Stimulated activated naive CD8-positive, alpha-beta T cell treated with anti-CD3 and anti-CD28 coated beads, Interleukin-15, Interleukin-2, amounts not matched to agents 100 ng/mL and 50 ng/mL, for 24 hours (primary cell): ENCODE measurements around the gene DUSP15.

Experiments used
- H3K27ac Mint-ChIP-seq: one replicate; pipeline ENCODE4 v1.8.0; 2021; ENCODE audit warnings: mild to moderate bottlenecking, mixed read lengths
- H3K27me3 Mint-ChIP-seq: one replicate; pipeline ENCODE4 v1.8.0; 2021; ENCODE audit warnings: mixed read lengths
- H3K36me3 Mint-ChIP-seq: one replicate; pipeline ENCODE4 v1.8.0; 2021; ENCODE audit warnings: low read depth, mixed read lengths
- H3K4me1 Mint-ChIP-seq: one replicate; pipeline ENCODE4 v1.8.0; 2021; ENCODE audit warnings: low read depth, mixed read lengths
- H3K4me3 Mint-ChIP-seq: one replicate; pipeline ENCODE4 v1.8.0; 2021; ENCODE audit warnings: mild to moderate bottlenecking, mixed read lengths
- H3K9me3 Mint-ChIP-seq: one replicate; pipeline ENCODE4 v1.8.0; 2021; ENCODE audit warnings: mixed read lengths

Gene DUSP15

GRCh38 chr20:31870726-31871617 is 645 bp upstream of the DUSP15 start:
- H3K27ac Mint-ChIP-seq, result no peak overlapping the region
- H3K4me1 Mint-ChIP-seq, result peaks cover 13% of the 10 kb centered on the region
- H3K4me3 Mint-ChIP-seq, result peak overlapping the region; percentile 59
- H3K27me3 Mint-ChIP-seq, result peaks cover 30% of the 10 kb centered on the region
- no peaks in the 10 kb centered on the region for H3K36me3 Mint-ChIP-seq
- no peaks in the 10 kb centered on the region for H3K9me3 Mint-ChIP-seq

GRCh38 chr20:31869673-31869941 is 720 bp downstream of the DUSP15 start:
- Mint-ChIP-seq H3K36me3 (no peaks in the 10 kb centered on the region), H3K27me3 (peaks cover 30% of the 10 kb centered on the region), H3K4me1 (peaks cover 13% of the 10 kb centered on the region), H3K27ac (peak overlapping the region; percentile 29), H3K9me3 (no peaks in the 10 kb centered on the region), H3K4me3 (peak overlapping the region; percentile 82)

DNA sequence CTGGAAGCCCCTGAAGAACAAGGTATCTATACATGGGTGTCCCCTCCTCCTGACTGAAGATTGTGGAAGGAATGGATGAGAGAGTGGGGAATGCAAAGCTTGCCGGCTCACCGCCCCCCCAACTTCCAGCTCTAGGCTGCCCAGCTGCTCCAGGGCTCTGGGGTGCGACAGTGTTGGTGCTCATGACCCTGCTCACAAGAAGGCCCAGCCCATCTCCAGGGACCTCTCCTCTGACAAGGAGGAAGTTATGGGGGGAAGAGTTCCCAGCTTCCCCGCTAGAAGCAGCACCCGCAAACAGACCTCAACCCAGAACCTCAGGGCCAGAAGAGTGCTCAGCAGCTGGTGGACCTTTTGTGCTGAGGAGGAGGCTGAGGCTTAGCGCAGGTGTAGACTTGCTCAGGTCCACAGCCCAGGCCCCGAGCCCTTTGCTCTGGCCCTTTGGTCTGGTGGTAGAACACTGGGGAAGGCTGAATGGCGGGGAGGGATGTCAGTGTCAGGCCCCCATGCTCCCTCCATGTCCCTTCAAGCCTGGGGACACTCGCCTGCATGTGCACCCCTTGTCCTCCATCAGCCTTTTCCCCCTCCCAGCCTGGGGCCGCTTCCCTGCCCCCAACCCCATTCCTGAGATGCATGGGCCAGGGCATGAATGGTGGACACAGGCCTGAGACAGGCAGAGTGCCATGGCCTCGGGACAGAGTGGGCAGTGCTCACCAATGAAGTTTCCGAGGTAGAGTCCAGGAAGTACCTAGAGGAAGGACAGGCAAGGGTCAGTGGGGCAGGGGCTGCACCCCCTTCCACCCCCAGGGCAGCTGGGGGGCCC is 1.3 kb downstream of the DUSP15 start:
- no peaks in the 10 kb centered on the region for H3K9me3 Mint-ChIP-seq
- peak overlapping the region; percentile 28 for H3K27ac Mint-ChIP-seq
- H3K4me3 Mint-ChIP-seq, result no peak overlapping the region
- peaks cover 29% of the 10 kb centered on the region for H3K27me3 Mint-ChIP-seq
- peaks cover 13% of the 10 kb centered on the region for H3K4me1 Mint-ChIP-seq
- no peaks in the 10 kb centered on the region for H3K36me3 Mint-ChIP-seq

- Mint-ChIP-seq H3K36me3 (no peaks in the 10 kb centered on the region), H3K4me1 (peaks cover 16% of the 10 kb centered on the region), H3K27ac (no peak overlapping the region), H3K9me3 (no peaks in the 10 kb centered on the region), H3K4me3 (no peak overlapping the region), H3K27me3 (peaks cover 21% of the 10 kb centered on the region)
These were observed 4.1 kb downstream of the DUSP15 start for GRCh38 chr20:31866221-31866620.

GRCh38 chr20:31864521-31865400 is 5.6 kb downstream of the DUSP15 start:
- Mint-ChIP-seq H3K36me3 (no peaks in the 10 kb centered on the region), H3K9me3 (no peaks in the 10 kb centered on the region), H3K27ac (no peak overlapping the region), H3K4me3 (no peak overlapping the region), H3K4me1 (peaks cover 10% of the 10 kb centered on the region), H3K27me3 (peaks cover 20% of the 10 kb centered on the region)

DNA sequence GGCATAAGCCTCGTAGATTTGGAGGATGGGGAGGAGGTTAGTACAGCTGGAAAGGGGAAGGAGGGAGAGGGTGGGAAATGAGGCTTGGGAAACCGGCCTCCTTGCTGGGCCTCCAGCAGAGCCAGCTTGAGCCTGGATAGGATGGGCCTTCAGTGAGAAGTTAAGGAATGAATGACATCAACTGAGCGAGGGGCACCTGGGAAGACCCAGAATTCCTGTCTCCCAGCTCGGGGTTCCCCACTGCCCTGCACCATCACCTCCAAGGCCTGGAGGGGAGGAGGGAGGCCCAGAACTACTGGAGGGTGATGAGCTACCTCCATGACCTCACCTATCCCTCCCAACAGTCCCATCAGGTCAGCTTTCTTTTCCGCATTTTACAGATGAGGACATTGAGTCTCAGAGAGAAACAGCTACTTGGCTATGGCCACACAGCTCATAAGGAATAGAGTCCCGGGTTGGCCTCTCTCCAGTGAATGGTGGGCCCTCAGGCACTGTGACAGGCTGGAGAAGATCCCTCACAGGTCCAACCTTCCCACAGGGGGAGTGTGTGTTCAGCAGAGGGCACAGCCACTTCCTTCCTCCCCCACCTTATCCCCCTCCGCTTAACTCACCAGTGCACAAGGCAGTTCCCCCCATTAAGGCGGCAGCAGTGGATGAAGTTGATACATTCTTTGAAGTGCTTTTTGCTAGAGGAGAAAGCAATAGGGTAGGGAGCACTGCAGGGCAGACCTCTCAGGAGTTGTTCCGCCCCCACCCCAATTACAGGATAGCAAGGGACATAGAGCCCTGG is 6.8 kb downstream of the DUSP15 start:
- Mint-ChIP-seq H3K27ac (no peak overlapping the region), H3K9me3 (no peaks in the 10 kb centered on the region), H3K4me1 (peaks cover 3% of the 10 kb centered on the region), H3K36me3 (no peaks in the 10 kb centered on the region), H3K4me3 (no peak overlapping the region), H3K27me3 (peaks cover 17% of the 10 kb centered on the region)

GRCh38 chr20:31862506-31862905 is 7.8 kb downstream of the DUSP15 start:
- Mint-ChIP-seq H3K4me3 (peak overlapping the region; percentile 5), H3K9me3 (no peaks in the 10 kb centered on the region), H3K36me3 (no peaks in the 10 kb centered on the region), H3K27ac (no peak overlapping the region), H3K4me1 (peaks cover 3% of the 10 kb centered on the region), H3K27me3 (peaks cover 17% of the 10 kb centered on the region)

DNA sequence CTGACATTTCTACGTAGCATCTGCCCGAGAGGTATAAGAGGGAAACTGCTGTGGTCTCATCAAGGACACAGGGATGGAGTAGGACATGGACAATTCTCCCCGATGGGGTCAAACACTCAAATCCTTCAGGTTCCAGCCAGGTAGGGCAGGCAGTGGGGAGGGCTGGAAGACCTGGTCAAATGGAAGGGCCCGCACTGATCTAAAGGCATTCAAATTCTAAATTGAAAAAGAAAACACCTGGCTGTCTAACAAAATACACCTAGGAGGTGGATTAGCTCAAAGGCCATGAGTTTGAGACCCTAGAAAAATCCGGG is 8.2 kb downstream of the DUSP15 start:
- peak overlapping the region; percentile 5 for H3K4me3 Mint-ChIP-seq
- peaks cover 17% of the 10 kb centered on the region for H3K27me3 Mint-ChIP-seq
- H3K9me3 Mint-ChIP-seq, result no peaks in the 10 kb centered on the region
- H3K36me3 Mint-ChIP-seq, result no peaks in the 10 kb centered on the region
- H3K4me1 Mint-ChIP-seq, result peaks cover 3% of the 10 kb centered on the region
- no peak overlapping the region for H3K27ac Mint-ChIP-seq

- Mint-ChIP-seq H3K27me3 (peaks cover 17% of the 10 kb centered on the region), H3K27ac (no peak overlapping the region), H3K36me3 (no peaks in the 10 kb centered on the region), H3K9me3 (no peaks in the 10 kb centered on the region), H3K4me3 (peak overlapping the region; percentile 5), H3K4me1 (peaks cover 3% of the 10 kb centered on the region)
These were observed 8.8 kb downstream of the DUSP15 start for GRCh38 chr20:31861385-31862156.

- H3K36me3 Mint-ChIP-seq, result no peaks in the 10 kb centered on the region
- no peaks in the 10 kb centered on the region for H3K9me3 Mint-ChIP-seq
- peaks cover 17% of the 10 kb centered on the region for H3K27me3 Mint-ChIP-seq
- H3K4me3 Mint-ChIP-seq, result no peak overlapping the region
- H3K27ac Mint-ChIP-seq, result no peak overlapping the region
- peaks cover 3% of the 10 kb centered on the region for H3K4me1 Mint-ChIP-seq
These were observed 9.3 kb downstream of the DUSP15 start for GRCh38 chr20:31861135-31861384.

- Mint-ChIP-seq H3K9me3 (no peaks in the 10 kb centered on the region), H3K4me3 (no peak overlapping the region), H3K36me3 (no peaks in the 10 kb centered on the region), H3K27me3 (peaks cover 17% of the 10 kb centered on the region), H3K27ac (no peak overlapping the region), H3K4me1 (peaks cover 3% of the 10 kb centered on the region)
These were observed 9.8 kb downstream of the DUSP15 start for GRCh38 chr20:31860390-31861134.

DNA sequence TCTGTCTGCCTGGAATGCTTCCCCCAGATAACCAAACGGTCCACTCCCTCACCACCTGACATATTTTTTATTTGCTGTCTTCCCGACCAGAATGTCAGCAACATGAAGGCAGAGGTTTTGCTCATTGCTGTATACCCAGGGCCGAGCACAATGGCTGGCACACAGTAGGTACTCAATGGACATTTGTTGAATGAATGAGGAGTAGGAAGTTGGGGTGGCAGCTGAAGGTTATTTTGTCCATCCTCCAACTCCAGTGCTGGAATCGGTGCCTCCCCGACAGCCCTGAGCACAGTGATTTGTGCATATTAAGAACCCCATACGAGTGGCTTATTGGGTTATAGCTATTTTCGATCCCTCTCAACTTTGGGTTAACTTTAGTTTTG is 10.3 kb downstream of the DUSP15 start:
- no peak overlapping the region for H3K4me3 Mint-ChIP-seq
- H3K36me3 Mint-ChIP-seq, result no peaks in the 10 kb centered on the region
- no peak overlapping the region for H3K27ac Mint-ChIP-seq
- H3K27me3 Mint-ChIP-seq, result peaks cover 17% of the 10 kb centered on the region
- peaks cover 3% of the 10 kb centered on the region for H3K4me1 Mint-ChIP-seq
- H3K9me3 Mint-ChIP-seq, result no peaks in the 10 kb centered on the region

- peaks cover 17% of the 10 kb centered on the region for H3K27me3 Mint-ChIP-seq
- H3K27ac Mint-ChIP-seq, result no peak overlapping the region
These were observed 10.9 kb downstream of the DUSP15 start for GRCh38 chr20:31859266-31859997.

More at GRCh38 chr20:31859266-31859997, 10.9 kb downstream of the DUSP15 start:
- Mint-ChIP-seq H3K4me3 (no peak overlapping the region), H3K36me3 (no peaks in the 10 kb centered on the region), H3K4me1 (peaks cover 3% of the 10 kb centered on the region), H3K9me3 (no peaks in the 10 kb centered on the region)
